Nephron progenitor cell (in vitro differentiated cells): ENCODE results near the gene PDE8A.

Experiments used
- DNase-seq: peaks from one replicate; pipeline ENCODE4 v3.0.0; 2021
- H3K27ac Mint-ChIP-seq: 2 replicates; pipeline ENCODE4 v1.8.0; 2021; ENCODE audit warnings: mild to moderate bottlenecking, moderate library complexity, mixed read lengths
- H3K27me3 Mint-ChIP-seq: 2 replicates; pipeline ENCODE4 v1.8.0; 2021; ENCODE audit warnings: mild to moderate bottlenecking, low read depth, mixed read lengths; ENCODE audit not compliant: poor library complexity
- H3K36me3 Mint-ChIP-seq: 2 replicates; pipeline ENCODE4 v1.8.0; 2021; ENCODE audit warnings: low read depth, mixed read lengths
- H3K4me1 Mint-ChIP-seq: 2 replicates; pipeline ENCODE4 v1.8.0; 2021; ENCODE audit warnings: mixed read lengths
- H3K4me3 Mint-ChIP-seq: 2 replicates; pipeline ENCODE4 v1.8.0; 2021; ENCODE audit warnings: mild to moderate bottlenecking, moderate library complexity, mixed read lengths
- H3K9me3 Mint-ChIP-seq: 2 replicates; pipeline ENCODE4 v1.8.0; 2021; ENCODE audit warnings: mild to moderate bottlenecking, moderate library complexity, mixed read lengths
- CTCF ChIP-seq: fragments of 200-600 bp; sonication (generic); IDR thresholded peaks from 2 replicates; pipeline ENCODE4 v1.5.0; 2021; ENCODE audit warnings: antibody characterized with exemption

Gene PDE8A

GRCh38 chr15:85157344-85157743 lies 175.7 kb downstream of the PDE8A start:
- H3K36me3 Mint-ChIP-seq: no peaks in the 10 kb centered on the region
- no peak for TF ChIP-seq CTCF
- peaks cover 18% of the 10 kb centered on the region for H3K4me1 Mint-ChIP-seq
- no peak overlapping the region for H3K4me3 Mint-ChIP-seq
- H3K9me3 Mint-ChIP-seq: peaks cover 27% of the 10 kb centered on the region
- peaks cover 19% of the 10 kb centered on the region for H3K27me3 Mint-ChIP-seq
- DNase-seq: no peak
- no peak overlapping the region for H3K27ac Mint-ChIP-seq

- no peak for TF ChIP-seq CTCF
- Mint-ChIP-seq H3K36me3 (no peaks in the 10 kb centered on the region), H3K4me1 (no peaks in the 10 kb centered on the region), H3K9me3 (peaks cover 53% of the 10 kb centered on the region), H3K27ac (no peak overlapping the region), H3K4me3 (no peak overlapping the region), H3K27me3 (peaks cover 15% of the 10 kb centered on the region)
- no peak for DNase-seq
Measured at GRCh38 chr15:85162237-85162636, 180.6 kb downstream of the PDE8A start.

- no peak for TF ChIP-seq CTCF
- Mint-ChIP-seq H3K4me3 (no peak overlapping the region), H3K27ac (no peak overlapping the region), H3K4me1 (no peaks in the 10 kb centered on the region), H3K27me3 (peaks cover 19% of the 10 kb centered on the region), H3K36me3 (no peaks in the 10 kb centered on the region), H3K9me3 (peaks cover 52% of the 10 kb centered on the region)
- no peak for DNase-seq
Measured at GRCh38 chr15:85164841-85165466, 183.3 kb downstream of the PDE8A start.

- no peaks in the 10 kb centered on the region for H3K36me3 Mint-ChIP-seq
- H3K27ac Mint-ChIP-seq: no peak overlapping the region
- H3K4me3 Mint-ChIP-seq: no peak overlapping the region
- H3K4me1 Mint-ChIP-seq: no peaks in the 10 kb centered on the region
- TF ChIP-seq CTCF: no peak
- peaks cover 27% of the 10 kb centered on the region for H3K27me3 Mint-ChIP-seq
- DNase-seq: no peak
- H3K9me3 Mint-ChIP-seq: peaks cover 64% of the 10 kb centered on the region
Measured at GRCh38 chr15:85167568-85167967, 185.9 kb downstream of the PDE8A start.

- Mint-ChIP-seq H3K36me3 (no peaks in the 10 kb centered on the region), H3K4me3 (no peak overlapping the region), H3K9me3 (peaks cover 61% of the 10 kb centered on the region), H3K4me1 (no peaks in the 10 kb centered on the region), H3K27ac (no peak overlapping the region), H3K27me3 (peaks cover 27% of the 10 kb centered on the region)
- DNase-seq: peak; percentile 40
- TF ChIP-seq CTCF: peak; percentile 51
Measured at GRCh38 chr15:85168642-85169173, 187.1 kb downstream of the PDE8A start.

- H3K27me3 Mint-ChIP-seq: peaks cover 32% of the 10 kb centered on the region
- peaks cover 2% of the 10 kb centered on the region for H3K4me1 Mint-ChIP-seq
- no peak overlapping the region for H3K27ac Mint-ChIP-seq
- DNase-seq: no peak
- H3K9me3 Mint-ChIP-seq: peaks cover 52% of the 10 kb centered on the region
- H3K36me3 Mint-ChIP-seq: no peaks in the 10 kb centered on the region
- no peak for TF ChIP-seq CTCF
- no peak overlapping the region for H3K4me3 Mint-ChIP-seq
Measured at GRCh38 chr15:85171736-85172135, 190.1 kb downstream of the PDE8A start.
